SK-N-SH (cell line): ENCODE results near the gene KCNA10.

Experiments
- ELF1 ChIP-seq: IDR thresholded peaks from 2 replicates; pipeline ENCODE4 v1.4.0; 2012
- YY1 ChIP-seq: IDR thresholded peaks from 2 replicates; pipeline ENCODE4 v1.4.0; 2012; ENCODE audit warnings: low read depth, mild to moderate bottlenecking
- TF ChIP-seq, protein P1 (sequence below): fragments of 200-600 bp; sonication (generic); IDR thresholded peaks from 2 replicates; pipeline ENCODE4 v1.6.1; 2017; ENCODE audit warnings: antibody characterized with exemption, mild to moderate bottlenecking, moderate library complexity

DNA sequence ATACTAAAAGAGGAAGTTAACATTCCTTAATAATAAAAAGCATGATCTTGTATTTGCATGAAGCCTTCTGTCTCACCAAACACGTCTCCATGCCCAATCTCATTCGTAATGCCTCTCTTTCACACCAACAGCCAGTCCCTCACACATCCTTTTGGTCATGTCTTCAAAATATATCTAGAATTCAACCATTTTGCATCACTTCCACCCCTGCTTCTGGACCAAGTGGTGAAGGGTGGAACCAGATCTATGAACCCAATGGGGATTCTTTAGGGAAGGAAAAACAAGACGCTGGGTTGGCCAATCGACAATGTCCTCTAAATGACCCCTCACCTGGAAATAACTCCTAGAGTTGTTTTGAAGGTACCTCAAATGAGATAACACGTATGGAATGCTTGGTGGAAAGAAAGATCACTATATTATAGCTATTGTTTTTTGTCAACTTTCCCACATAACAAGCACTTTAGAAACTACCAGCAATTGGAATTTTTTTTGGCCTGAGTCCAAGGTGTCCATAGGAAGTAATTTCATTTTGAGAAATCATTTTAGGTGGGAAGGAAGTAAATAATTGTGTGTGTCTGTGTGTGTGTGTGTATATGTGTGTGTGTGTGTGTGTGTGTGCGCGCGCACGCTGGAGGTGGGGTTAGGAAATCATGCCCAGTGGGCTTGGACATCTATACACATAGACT, at the start of gene KCNA10:
- TF ChIP-seq YY1 (no peak), ELF1 (no peak)
- TF ChIP-seq, protein P1, sequence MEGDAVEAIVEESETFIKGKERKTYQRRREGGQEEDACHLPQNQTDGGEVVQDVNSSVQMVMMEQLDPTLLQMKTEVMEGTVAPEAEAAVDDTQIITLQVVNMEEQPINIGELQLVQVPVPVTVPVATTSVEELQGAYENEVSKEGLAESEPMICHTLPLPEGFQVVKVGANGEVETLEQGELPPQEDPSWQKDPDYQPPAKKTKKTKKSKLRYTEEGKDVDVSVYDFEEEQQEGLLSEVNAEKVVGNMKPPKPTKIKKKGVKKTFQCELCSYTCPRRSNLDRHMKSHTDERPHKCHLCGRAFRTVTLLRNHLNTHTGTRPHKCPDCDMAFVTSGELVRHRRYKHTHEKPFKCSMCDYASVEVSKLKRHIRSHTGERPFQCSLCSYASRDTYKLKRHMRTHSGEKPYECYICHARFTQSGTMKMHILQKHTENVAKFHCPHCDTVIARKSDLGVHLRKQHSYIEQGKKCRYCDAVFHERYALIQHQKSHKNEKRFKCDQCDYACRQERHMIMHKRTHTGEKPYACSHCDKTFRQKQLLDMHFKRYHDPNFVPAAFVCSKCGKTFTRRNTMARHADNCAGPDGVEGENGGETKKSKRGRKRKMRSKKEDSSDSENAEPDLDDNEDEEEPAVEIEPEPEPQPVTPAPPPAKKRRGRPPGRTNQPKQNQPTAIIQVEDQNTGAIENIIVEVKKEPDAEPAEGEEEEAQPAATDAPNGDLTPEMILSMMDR = no peak
